Loucy (cell line): Measurements from ENCODE around the gene ADAMTS15.

Experiments used
- CTCF ChIP-seq: fragments of 200-600 bp; sonication (generic); conservative IDR thresholded peaks from 2 replicates; pipeline ENCODE4 v1.5.1; 2014; ENCODE audit warnings: mild to moderate bottlenecking, antibody characterized with exemption, low read length
- EZH2phosphoT487 ChIP-seq: fragments of 200-600 bp; IDR thresholded peaks from 2 replicates; pipeline ENCODE4 v1.6.1; 2018; ENCODE audit warnings: antibody characterized with exemption, mild to moderate bottlenecking, moderate library complexity, borderline replicate concordance

GRCh38 chr11:130513132-130513531 is 64.7 kb downstream of the ADAMTS15 start:
- TF ChIP-seq EZH2phosphoT487 (no peak), CTCF (no peak)
